Measurements from ENCODE around the gene TMEM250.

The TMEM250 gene

DNA sequence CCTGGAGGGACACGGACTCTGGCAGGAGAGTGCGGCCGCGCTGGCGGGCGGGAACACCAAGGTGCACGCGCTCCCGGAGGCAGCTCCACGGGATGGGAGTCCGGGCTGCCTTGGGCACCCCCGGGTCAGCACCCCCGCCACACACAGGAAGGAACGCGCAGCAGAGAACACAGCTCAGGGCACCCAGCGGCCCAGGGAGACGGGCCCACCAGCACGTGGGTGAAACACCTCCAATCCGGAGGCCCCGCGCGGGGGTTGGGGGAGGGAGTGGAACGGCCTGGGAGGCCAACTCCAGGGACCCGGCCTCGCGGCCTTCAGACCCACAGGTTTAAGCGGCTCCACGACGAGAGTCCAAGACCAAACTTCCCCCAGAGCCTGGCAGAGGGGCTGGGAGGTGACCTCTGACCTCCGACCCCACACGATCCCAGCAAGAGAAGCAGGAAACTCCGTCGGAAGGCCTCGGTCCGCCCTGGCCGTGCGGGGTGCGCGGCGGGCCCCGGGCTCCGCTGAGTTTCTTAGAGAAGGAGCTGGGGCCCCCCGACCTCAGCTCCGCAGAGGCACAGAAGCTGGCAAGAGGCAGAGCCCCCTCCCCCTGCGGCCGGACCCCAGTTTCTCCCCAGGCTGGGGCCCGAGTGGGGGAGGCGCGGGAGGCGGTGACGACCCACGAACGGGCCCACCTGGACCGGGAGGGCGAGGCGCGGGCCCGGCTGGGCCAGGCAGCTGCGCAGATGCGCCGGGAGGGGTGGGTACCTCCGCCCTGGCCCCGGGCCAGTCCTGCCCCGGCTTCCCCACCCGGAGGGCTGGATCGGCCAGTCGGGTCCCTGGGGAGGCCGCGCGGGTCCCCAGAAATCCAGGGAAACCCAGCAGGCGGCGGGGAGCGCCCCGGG, 24.4 kb downstream of the TMEM250 start:
- DNase-seq: peak; percentile 72 to 79

- DNase-seq: no peak
These were observed 25.2 kb downstream of the TMEM250 start for GRCh38 chr9:136093346-136093986.

DNA sequence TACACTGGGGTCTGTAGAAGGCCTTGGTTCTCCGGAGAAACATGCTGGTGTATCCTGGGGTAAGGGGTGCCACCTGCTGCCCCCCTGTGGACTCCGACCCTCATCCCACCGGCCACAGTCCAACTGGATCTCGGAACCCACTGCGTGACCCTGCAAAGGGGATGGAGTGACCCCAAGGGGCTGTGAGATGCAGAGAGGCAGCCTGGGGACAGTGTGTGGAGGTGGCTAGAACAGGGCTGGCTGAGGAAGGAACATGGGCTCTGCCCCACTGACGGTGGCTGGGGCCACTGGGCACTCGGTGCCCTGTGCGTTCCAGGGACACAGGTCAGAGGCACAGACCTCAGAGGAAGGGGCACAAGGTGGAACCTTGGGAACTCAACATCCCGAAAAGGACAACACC, 25.9 kb downstream of the TMEM250 start:
- no peak for DNase-seq

- no peak for DNase-seq
These were observed 26.4 kb downstream of the TMEM250 start for GRCh38 chr9:136092353-136092650.

DNA sequence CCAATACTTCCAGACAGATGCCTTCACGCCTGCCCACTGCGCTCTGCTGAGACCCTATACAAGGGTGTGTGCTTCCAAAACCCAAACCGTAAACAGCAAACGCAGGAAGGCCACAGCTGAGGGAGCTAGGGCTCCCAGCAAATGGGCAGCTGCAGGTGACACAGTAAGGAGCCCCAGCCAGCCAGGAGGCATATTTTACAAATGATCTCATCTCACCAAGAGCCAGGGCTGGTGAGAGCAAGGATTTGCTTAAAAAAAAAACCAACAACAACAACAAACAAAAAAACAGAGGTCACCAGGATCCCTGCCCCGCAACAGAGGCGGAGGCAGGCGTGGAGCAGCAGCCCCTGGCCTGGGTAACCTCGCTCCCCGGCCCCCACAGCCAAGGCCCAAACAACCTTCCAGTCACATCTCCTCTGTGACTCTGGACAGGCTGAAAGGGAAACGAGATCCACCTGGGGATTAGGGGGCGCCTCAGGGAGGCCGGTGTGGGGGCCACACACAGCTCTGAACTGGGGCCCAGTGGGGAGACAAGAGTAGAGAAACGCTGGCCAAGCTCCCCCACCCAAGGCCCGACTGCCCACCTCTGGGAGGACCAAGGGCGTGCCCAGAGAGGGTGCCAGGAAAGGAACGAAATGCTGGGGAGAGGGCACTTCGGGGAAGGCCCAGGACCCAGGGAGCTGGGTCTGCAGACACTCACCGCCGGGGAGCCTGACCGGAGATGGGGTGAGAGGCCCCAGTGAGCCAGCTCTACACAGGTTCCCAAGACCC, 26.9 kb downstream of the TMEM250 start:
- no peak for DNase-seq

- no peak for DNase-seq
These were observed 27.7 kb downstream of the TMEM250 start for GRCh38 chr9:136090768-136091581.

DNA sequence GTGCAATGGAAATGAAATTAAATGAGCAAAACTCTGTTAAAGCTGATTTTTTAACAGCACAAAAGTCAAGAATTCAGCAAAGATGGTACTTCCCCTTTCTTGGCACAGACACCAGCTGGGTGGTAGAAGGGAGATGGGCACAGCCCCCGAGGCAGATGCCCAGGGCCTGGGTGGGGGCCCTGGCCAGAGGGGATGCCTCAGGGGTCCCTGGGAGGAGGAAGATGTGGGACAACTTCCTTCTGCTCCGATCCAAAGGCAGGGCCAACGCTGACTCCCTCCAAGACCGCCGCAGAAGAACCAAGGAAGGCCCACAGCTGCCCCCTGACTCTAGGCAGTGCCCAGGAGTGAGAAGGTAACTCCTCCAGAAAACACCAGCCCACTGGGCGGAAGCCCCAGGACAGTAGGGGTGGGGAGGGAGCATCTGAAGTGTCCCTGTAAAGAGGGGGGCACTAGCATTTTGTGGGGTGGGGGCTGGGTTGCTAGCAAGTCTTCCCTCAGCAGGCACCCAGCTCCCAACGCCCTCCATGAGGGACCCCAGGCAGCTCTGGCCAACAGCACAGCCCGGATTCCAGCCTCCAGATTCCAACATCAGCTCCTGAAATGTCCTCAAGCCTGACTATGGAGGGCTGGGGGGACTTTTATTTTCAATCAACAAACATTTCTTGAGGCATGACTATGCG, 28.5 kb downstream of the TMEM250 start:
- no peak for DNase-seq

- DNase-seq: no peak
These were observed 29.0 kb downstream of the TMEM250 start for GRCh38 chr9:136089697-136090045.

DNA sequence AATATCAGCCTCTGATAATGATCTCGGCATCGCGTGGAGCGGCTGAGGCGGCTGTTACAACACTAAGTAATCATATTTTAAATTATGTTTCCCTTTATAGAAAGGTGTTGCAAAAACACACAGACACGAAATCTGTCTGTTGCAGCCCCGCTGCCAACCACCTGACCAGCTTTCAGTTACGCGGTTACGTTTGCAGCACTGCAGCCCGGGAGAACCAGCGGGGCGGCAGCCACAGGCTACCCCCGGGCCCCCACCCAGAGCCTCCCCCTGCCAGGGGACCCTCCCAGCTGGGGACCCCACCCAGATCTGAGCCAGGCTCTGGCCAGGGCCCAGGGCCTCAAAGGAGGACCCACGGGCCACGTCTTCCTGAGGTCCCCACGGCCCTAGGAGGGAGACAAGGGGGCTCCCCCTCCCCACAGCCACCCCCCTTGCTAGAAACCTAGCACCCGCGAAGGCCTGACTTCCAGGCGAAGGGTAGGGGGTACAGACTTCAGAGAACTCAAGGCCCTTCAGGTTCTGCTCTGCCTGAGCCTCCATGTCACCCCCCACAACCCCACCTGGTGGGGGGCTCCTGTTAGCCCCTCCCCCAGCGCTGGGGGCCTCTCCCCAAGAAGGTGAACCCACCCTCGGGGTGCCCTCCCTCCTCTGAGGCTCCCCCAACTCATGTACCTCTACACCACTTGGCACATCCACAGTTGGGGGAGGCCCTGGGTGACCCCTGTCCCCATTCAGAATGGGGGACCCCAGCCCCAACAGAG, 29.6 kb downstream of the TMEM250 start:
- DNase-seq: no peak

DNA sequence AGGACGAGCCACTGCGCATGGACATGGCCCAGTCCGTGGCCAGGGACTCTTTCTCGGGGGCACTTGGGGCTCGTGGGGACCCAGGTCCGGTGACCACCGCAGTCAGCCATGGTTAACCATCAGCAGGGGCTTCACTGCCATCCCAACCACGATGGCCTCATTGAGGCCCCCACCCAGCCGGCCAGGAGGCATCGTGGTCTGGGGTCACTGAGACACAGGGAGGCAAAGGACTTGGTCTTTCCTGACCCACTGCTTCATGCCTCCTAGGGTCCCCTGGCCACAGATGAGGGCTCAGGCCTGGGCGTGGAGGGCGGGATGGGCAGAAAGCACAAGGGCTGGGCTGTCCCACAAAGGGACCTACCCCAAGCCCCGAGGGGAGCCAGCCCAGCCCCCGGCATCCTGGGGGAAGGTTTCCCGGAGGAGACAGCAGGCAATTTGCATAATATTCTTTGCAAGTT, 30.2 kb downstream of the TMEM250 start:
- DNase-seq: no peak

- DNase-seq: no peak
These were observed 30.8 kb downstream of the TMEM250 start for GRCh38 chr9:136087741-136088480.

DNA sequence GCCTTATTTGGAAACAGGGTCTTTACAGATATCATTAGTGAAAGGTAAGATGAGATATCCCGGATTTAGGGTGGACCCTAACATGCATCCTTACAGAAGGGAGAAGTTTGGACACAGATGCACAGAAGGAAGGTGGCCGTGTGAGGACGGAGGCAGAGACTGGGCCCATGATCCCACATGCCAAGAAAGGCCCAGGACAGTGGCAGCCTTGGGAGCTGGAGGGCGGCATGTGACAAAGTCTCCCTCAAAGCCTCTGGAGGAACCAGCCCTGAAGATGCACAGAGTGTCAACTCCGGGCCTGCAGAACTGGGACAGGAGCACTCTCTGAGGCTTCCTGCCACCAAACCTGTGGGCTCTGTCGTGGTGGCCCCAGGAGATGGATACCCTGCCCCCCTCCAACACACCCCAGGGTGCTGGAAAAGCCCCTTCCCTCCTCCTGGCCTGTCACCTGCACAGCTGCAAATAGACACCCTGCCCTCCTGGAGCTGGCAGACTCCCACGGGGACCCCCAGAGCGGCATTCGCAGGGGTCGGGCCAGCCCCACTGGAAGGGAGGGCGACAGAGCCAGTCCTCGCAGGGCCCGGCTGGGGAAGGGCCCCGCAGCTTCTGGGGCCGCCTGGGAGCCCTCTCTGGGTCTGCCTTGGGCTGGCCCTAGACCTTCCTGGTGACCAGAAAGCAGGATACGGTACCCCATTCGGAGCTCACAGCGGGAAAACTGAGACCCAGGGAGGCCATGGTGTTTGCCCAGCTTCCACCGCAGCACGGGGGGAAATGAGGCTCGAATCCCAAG, 31.5 kb downstream of the TMEM250 start:
- no peak for DNase-seq

GRCh38 chr9:136086213-136086881, 32.3 kb downstream of the TMEM250 start:
- DNase-seq: no peak

GRCh38 chr9:136085815-136086212, 32.9 kb downstream of the TMEM250 start:
- no peak for DNase-seq

- DNase-seq: no peak
These were observed 34.4 kb downstream of the TMEM250 start for GRCh38 chr9:136084063-136084944.

DNA sequence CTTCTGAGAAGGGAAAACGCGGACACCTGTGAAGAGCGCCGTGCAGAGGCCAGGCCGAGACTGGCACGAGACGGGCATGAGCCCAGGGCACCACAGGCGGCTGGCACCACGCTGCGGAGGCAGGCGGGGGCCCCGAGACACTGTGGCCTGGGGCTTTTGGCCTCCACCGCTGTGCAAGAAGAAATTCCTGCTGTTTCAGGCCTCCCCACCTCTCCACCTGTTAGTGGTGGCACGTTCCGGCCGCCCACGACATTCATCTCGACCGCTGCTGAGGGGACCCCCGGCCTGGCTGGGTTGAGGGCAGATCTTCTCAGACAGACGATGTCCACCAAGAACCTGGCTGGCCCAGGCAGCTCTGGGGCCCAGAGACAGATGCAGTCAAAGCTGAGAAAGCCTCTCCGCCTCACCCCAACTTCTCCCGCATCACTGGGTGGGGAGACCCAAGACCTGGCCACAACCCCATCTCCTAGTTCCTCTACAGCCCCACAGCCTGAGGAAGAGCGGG, 35.1 kb downstream of the TMEM250 start:
- no peak for DNase-seq

DNA sequence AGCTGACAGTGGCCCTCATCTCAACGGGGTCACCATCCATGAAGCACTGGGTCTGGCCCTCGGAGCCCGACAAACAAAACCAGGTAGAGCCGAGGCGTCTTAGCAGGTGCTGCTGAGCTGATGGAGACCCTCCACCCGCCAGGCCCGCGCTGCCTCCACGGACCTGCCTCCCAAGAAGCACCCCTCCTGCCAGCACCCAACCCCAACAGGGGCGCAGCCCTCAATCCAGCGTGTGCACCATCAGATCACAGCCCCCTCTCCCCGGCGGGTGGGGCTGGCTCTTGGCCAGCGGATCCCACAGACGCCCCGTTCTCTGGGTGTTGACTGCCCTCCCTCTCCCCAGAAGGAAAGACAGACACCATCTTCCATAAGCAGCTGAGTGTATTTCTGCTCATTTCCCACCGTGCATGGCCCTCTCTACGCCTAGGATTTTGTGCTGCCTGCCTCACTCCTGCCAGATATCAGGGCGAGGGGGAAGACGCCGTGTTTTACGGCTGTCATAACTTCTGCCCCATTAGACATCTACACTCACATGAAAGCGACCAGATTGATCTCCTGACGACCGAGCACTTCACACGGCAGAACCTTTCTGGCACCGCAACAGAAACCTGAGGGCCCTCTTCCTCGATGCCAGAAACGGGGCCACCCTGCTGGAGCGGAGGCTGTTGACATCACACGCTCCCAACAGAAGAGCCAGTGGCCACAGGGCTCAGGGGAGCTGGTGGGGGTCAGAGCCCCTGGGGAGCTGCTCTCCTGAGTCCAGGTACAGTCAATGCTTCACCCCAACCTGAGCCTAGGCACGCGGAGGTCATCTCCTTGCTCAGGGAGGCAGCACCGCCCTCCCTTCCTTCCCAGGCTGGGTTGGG, 35.9 kb downstream of the TMEM250 start:
- no peak for DNase-seq

All from activated CD4-positive, alpha-beta T cell treated with anti-CD3 and anti-CD28 coated beads, Interleukin-2, amount 50 U/mL, for 48 hours (primary cell).